Rectal smooth muscle tissue (tissue), 1 donor: Measurements from ENCODE around the gene LIMCH1.
A peak's percentile ranks its signal among the peaks of the same experiment; 100 is the strongest.
"Not testable (repeated sequence)": the region's sequence is repeated elsewhere in the genome, so short reads cannot be mapped to it uniquely, and the experiment has no call there.

ENCODE experiments used
- H3K27ac ChIP-seq: one replicate; pipeline ENCODE4 v1.7.0; 2013; ENCODE audit warnings: low read depth, low read length, inconsistent platforms
- H3K27me3 ChIP-seq: one replicate; pipeline ENCODE4 v1.7.0; 2013; ENCODE audit warnings: low read length; ENCODE audit not compliant: control insufficient read depth, insufficient read depth
- H3K36me3 ChIP-seq: one replicate; pipeline ENCODE4 v1.7.0; 2013; ENCODE audit warnings: low read length; ENCODE audit not compliant: control insufficient read depth, insufficient read depth
- H3K4me1 ChIP-seq: one replicate; pipeline ENCODE4 v1.7.0; 2013; ENCODE audit warnings: low read length; ENCODE audit not compliant: control insufficient read depth, insufficient read depth
- H3K4me3 ChIP-seq: one replicate; pipeline ENCODE4 v1.7.0; 2013; ENCODE audit warnings: low read length
- H3K9ac ChIP-seq: one replicate; pipeline ENCODE4 v1.7.0; 2013; ENCODE audit warnings: low read length

Gene LIMCH1

DNA sequence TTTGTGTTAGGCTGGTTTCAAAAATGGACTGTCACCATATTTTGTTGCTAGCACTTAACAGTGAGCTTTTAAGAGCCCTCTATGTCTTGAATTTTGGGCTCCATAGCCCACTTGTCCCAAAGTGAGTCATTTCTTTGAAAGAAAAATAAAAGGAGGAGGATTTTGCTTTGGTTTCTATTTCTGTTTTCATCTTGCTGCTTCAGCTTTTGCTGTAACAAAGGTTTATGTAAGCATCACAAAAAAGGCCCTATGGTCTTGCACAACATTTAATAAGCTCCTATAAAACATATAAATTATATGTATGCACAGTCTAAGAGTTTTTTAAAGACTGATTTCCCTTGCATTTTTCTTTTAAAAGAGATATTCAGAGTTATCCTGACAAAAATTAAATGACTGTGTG is 105.4 kb downstream of the LIMCH1 start:
- Histone ChIP-seq H3K27ac (no peak overlapping the region), H3K36me3 (no peaks in the 10 kb centered on the region), H3K4me3 (no peak overlapping the region), H3K4me1 (no peaks in the 10 kb centered on the region), H3K27me3 (no peaks in the 10 kb centered on the region), H3K9ac (no peak overlapping the region)

GRCh38 chr4:41644288-41644914 is 106.4 kb downstream of the LIMCH1 start:
- Histone ChIP-seq H3K9ac (no peak overlapping the region), H3K4me3 (peak overlapping the region; percentile 42), H3K4me1 (no peaks in the 10 kb centered on the region), H3K27ac (no peak overlapping the region), H3K27me3 (no peaks in the 10 kb centered on the region), H3K36me3 (no peaks in the 10 kb centered on the region)

DNA sequence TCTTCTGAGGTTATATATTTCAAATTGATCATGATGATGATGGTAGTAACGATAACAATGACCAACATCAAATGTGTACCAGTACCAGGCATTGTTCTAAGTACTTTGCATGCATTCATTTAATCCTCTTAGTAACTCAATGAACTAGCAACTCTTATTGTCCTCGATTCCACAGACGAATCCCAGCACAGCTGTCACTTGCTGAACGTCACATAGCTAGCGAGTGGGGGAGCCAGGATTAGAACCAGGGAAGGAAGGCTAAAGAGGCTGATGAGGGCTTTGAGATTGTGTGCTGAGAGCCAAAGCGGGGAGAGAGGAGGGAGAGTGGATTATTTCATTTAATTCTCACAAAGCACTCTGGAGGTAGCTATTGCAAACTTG is 106.9 kb downstream of the LIMCH1 start:
- no peaks in the 10 kb centered on the region for H3K4me1 ChIP-seq
- H3K4me3 ChIP-seq = no peak overlapping the region
- H3K27ac ChIP-seq = no peak overlapping the region
- H3K9ac ChIP-seq = no peak overlapping the region
- no peaks in the 10 kb centered on the region for H3K27me3 ChIP-seq
- no peaks in the 10 kb centered on the region for H3K36me3 ChIP-seq

GRCh38 chr4:41645728-41646390 is 107.9 kb downstream of the LIMCH1 start:
- no peaks in the 10 kb centered on the region for H3K36me3 ChIP-seq
- no peaks in the 10 kb centered on the region for H3K4me1 ChIP-seq
- no peak overlapping the region for H3K4me3 ChIP-seq
- no peak overlapping the region for H3K9ac ChIP-seq
- H3K27ac ChIP-seq = no peak overlapping the region
- H3K27me3 ChIP-seq = no peaks in the 10 kb centered on the region

DNA sequence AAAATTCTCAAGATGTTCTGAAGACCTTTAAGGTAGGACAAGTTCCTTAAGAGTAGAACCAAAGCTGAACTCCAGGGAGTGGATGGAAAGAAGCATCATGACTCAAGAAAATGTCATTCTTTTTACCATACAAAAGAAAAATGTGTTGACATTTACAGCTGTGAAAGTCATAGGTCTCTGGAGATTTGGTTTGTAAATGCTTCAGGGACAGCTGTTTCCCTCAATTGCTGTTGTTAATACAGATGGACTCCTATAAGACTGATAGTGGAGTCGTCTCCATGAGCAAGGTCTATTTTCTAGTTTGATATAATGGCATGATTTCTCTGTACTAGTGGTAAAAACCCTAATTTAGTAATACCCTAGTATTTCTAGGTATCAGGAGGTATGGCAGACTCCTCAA is 108.9 kb downstream of the LIMCH1 start:
- no peaks in the 10 kb centered on the region for H3K4me1 ChIP-seq
- H3K36me3 ChIP-seq = no peaks in the 10 kb centered on the region
- H3K4me3 ChIP-seq = no peak overlapping the region
- H3K9ac ChIP-seq = no peak overlapping the region
- no peak overlapping the region for H3K27ac ChIP-seq
- no peaks in the 10 kb centered on the region for H3K27me3 ChIP-seq

DNA sequence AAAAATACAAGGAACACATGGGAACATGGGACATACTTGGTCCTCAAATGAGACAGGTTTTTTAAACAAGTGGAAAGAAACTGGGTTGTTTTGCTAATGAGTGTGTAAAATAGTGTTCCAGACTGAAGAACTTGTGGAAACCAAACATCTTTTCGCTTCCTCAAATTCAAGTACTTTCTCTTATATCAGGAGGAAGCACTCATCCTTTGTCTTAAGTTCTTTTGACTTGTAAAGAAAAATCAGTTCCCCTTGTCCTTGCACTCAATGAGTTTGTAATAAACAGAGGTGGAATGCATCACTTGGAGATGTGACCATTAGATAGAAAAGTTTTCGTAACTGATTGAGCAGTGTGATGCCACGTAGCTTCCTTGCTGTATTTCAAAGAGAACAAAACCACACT is 109.4 kb downstream of the LIMCH1 start:
- H3K4me1 ChIP-seq = no peaks in the 10 kb centered on the region
- no peak overlapping the region for H3K27ac ChIP-seq
- H3K36me3 ChIP-seq = no peaks in the 10 kb centered on the region
- H3K4me3 ChIP-seq = no peak overlapping the region
- H3K9ac ChIP-seq = no peak overlapping the region
- H3K27me3 ChIP-seq = no peaks in the 10 kb centered on the region

GRCh38 chr4:41651150-41651549 is 113.2 kb downstream of the LIMCH1 start:
- H3K27me3 ChIP-seq, H3K36me3 ChIP-seq, H3K27ac ChIP-seq, H3K4me3 ChIP-seq, H3K9ac ChIP-seq, H3K4me1 ChIP-seq: not testable (repeated sequence)

GRCh38 chr4:41652971-41653370 is 115.0 kb downstream of the LIMCH1 start:
- no peak overlapping the region for H3K9ac ChIP-seq
- no peaks in the 10 kb centered on the region for H3K27me3 ChIP-seq
- no peak overlapping the region for H3K4me3 ChIP-seq
- no peaks in the 10 kb centered on the region for H3K36me3 ChIP-seq
- H3K27ac ChIP-seq = no peak overlapping the region
- H3K4me1 ChIP-seq = no peaks in the 10 kb centered on the region

GRCh38 chr4:41653523-41653922 is 115.6 kb downstream of the LIMCH1 start:
- no peak overlapping the region for H3K4me3 ChIP-seq

GRCh38 chr4:41655177-41655576 is 117.2 kb downstream of the LIMCH1 start:
- Histone ChIP-seq H3K4me1 (no peaks in the 10 kb centered on the region), H3K27me3 (no peaks in the 10 kb centered on the region), H3K9ac (no peak overlapping the region), H3K36me3 (no peaks in the 10 kb centered on the region), H3K4me3 (no peak overlapping the region), H3K27ac (no peak overlapping the region)

More at GRCh38 chr4:41653523-41653922, 115.6 kb downstream of the LIMCH1 start:
- Histone ChIP-seq H3K27ac (no peak overlapping the region), H3K4me1 (no peaks in the 10 kb centered on the region), H3K9ac (no peak overlapping the region), H3K36me3 (no peaks in the 10 kb centered on the region), H3K27me3 (no peaks in the 10 kb centered on the region)

DNA sequence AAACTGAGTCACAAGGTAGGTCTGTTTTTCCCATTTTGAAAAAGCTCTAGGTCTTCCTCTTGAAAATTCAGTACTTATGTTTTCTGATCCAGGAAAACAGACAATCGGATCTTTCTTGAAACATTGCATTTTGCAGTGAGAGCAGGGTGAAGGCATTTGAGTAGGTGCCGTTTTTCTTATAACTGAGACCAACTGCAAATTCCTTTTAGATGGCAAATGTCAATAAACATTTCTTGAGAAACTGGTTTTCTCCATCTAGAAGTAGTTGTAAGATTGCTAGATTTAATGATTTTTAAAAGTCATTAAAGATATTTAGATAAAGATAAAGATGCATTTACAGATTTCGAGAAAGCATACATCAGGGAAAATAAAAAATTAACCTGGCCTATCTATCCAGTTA is 118.1 kb downstream of the LIMCH1 start:
- H3K27ac ChIP-seq = no peak overlapping the region
- no peak overlapping the region for H3K9ac ChIP-seq
- no peaks in the 10 kb centered on the region for H3K36me3 ChIP-seq

DNA sequence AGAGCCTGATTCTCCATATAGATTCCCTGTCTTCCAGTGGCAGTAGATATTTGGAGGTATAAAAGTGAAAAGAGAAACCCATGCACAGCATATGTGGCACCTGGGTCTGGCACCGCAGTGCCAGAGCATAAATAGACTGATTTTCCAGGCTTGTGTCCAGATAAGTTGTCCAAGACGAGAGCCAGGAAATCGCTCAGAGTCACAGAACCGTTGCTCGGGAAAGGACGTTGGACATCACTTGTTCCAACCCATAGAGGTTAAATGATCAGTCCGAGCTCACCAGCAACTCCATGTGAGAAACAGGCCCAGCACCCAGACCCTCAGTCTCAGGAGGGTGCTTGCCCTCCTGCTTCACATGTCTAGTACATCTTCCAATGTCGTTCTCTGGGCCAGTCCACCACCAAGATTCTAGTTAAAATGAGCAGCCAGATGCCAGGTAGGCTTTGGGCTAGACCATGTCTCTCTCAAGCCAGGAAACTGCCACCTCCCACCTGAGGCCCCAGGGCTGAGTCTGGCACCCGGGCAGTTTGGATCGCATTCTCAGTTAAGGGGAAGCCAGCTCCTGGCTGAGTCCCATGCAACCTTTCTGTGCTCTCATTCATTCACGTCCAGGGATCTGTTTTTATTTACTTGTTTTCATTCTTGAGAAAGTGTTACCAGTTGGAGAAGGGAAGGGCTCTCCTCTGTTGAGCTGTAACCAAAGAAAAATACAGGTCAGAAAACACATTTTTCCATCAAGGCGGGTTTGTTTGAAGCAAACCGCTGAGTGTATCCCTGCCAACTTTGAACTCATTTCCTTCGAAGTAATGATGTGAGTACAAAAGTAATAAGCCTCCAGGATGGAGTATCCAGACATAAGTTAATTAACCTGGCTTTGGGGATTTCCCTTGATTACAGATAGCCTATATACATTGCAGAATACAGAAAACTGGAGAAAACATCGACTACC is 118.9 kb downstream of the LIMCH1 start:
- Histone ChIP-seq H3K27ac (no peak overlapping the region), H3K4me3 (no peak overlapping the region), H3K4me1 (no peaks in the 10 kb centered on the region), H3K27me3 (no peaks in the 10 kb centered on the region), H3K9ac (no peak overlapping the region), H3K36me3 (no peaks in the 10 kb centered on the region)

More for the DNA sequence above, 118.1 kb downstream of the LIMCH1 start:
- H3K27me3 ChIP-seq = no peaks in the 10 kb centered on the region
- no peak overlapping the region for H3K4me3 ChIP-seq
- no peaks in the 10 kb centered on the region for H3K4me1 ChIP-seq
